GM18505 (cell line): ENCODE data around the gene WNT8A.

Experiments
- ATAC-seq: cut with Tn5 transposase; IDR thresholded peaks from one replicate; pipeline ENCODE4 v1.9.1; 2021; ENCODE audit not compliant: unreplicated experiment
- POLR2A ChIP-seq: IDR thresholded peaks from 4 replicates; pipeline ENCODE4 v1.6.1; 2011; ENCODE audit warnings: borderline replicate concordance; ENCODE audit not compliant: insufficient read depth, insufficient read length; ENCODE audit errors: extremely low read depth

The WNT8A gene

DNA sequence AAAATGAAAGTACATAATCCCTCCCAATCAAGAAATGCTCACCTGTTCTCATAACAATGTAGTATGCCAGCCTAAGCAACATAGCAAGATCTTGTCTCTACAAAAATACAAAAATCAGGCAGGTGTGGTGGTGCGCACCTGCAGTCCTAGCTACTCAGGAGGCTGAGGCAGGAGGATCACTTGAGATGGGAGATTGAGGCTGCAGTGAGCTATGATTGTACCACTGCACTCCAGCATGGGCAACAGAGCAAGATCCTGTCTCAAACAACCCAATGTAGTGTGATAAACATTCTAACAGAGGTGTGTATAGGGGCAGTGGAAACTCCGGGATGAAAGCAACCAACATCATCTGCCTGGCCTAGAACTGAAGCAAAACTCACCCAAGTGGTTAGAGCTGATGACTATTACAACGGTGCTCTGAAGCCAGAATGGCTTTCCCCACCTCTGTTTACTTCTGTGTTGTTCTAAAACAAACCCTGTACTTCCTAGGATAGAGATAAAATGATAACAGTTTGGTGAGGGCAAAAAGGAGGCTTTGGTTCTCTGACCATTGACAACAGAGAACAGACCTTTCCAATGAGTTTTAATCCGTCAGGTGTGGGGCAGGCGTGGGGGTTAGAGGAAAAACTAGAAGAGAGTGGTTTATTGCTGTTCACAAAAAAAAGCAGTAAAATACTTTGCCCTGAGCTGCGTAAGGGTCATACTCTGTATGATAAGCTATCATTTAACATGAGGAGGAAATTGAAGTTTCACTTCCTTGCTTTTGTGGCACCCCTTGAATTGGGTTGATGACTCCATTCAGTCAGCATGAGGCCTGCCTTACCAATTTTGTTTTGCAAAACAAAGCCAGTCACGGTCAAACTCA, 18.9 kb downstream of the WNT8A start:
- no peak for ATAC-seq
- no peak for TF ChIP-seq POLR2A

DNA sequence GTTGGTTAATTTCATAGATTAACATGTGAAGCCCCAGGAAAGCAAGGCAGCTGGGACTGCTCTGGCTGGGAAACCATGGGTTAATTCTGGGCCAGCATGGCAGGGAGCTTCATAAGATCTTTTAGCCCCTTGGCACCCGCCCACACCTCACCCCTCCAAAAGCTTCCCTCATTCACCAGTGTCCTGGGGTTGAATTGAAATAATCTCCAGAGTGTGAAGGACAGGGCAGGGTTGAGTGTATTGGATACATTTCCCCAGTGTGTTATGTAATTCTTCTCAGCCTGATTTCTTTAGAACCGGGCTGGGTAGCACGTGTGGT, 19.4 kb downstream of the WNT8A start:
- no peak for TF ChIP-seq POLR2A
- ATAC-seq: no peak

GRCh38 chr5:138105709-138106108, 21.9 kb downstream of the WNT8A start:
- no peak for TF ChIP-seq POLR2A
- no peak for ATAC-seq

GRCh38 chr5:138107213-138107612, 23.4 kb downstream of the WNT8A start:
- TF ChIP-seq POLR2A: no peak
- no peak for ATAC-seq

GRCh38 chr5:138109463-138110265, 25.8 kb downstream of the WNT8A start:
- no peak for ATAC-seq
- TF ChIP-seq POLR2A: no peak

GRCh38 chr5:138110266-138110963, 26.6 kb downstream of the WNT8A start:
- ATAC-seq: no peak

GRCh38 chr5:138111181-138111580, 27.3 kb downstream of the WNT8A start:
- no peak for TF ChIP-seq POLR2A
- ATAC-seq: no peak

More at GRCh38 chr5:138110266-138110963, 26.6 kb downstream of the WNT8A start:
- no peak for TF ChIP-seq POLR2A

DNA sequence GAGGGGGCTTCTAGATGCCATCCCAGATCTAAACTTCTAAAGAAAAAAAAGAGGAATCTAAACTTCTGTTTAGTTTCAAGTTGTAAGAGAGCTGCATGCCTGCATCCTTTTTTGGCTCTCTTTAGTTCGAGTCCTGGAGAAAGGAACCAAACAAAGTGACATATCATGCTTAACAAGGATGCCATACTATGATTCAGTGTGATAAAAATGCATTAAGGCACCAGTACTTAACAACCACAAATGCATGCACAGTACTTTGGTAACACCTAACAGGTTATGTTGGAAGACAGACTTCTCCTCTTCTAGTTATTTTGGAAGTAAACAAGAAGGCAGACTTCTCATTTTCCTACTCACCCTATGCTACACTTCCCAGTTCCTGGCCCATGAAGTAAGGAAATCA, 28.1 kb downstream of the WNT8A start:
- ATAC-seq: no peak
- no peak for TF ChIP-seq POLR2A

DNA sequence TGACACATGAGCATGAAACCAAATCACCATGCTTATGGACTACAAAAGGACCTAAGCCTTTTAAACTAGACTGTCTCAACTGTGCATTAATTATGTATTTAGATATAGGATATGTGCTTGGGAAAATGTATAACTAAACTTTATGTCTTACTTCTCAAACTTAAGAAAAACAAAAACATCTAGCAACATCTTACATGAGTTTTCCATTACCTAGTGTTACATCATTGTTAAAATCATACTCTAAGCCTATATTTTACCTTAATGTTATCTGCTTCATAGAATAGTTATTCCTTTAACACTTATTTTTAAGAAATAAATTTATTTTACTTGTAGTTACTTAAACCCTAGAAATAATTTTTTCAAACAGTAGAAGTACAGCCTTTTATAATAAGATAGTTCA, 31.4 kb downstream of the WNT8A start:
- ATAC-seq: no peak
- no peak for TF ChIP-seq POLR2A

DNA sequence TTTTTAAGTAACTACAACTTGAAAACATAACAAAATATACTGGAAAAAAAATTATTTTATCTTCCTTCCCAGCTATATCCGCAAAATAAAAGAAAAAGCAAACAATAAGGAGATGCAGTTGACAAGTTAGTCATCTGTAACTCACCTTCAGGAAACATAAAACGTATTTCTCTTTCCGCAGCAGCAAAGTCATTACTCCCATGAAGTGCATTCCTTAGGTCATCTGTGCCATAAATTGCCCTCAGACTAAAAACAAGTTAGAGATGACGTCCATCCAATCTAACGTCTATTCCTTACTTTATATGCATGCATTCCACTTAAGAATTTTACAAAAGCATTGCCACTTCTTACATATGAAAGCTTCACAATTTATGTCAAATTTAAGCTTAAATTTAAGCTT, 44.5 kb downstream of the WNT8A start:
- no peak for TF ChIP-seq POLR2A
- ATAC-seq: no peak

DNA sequence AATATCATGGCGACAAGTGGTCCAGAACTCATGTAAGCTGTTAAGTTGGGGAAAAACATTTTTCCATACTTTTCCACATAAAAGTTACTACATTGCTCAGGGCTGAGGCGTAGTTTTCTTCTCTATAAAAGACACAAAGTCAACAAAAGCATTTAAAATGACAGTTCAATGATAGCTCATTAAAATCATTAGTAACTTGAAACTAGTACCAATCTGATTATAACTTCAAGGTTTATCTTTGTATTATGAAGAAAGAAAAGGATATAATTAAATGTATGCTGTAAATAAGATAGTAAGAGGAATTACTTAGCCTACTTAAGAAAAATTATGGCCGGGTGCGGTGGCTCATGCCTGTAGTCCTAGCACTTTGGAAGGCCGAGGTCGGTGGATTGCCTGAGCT, 45.5 kb downstream of the WNT8A start:
- TF ChIP-seq POLR2A: no peak
- ATAC-seq: no peak

DNA sequence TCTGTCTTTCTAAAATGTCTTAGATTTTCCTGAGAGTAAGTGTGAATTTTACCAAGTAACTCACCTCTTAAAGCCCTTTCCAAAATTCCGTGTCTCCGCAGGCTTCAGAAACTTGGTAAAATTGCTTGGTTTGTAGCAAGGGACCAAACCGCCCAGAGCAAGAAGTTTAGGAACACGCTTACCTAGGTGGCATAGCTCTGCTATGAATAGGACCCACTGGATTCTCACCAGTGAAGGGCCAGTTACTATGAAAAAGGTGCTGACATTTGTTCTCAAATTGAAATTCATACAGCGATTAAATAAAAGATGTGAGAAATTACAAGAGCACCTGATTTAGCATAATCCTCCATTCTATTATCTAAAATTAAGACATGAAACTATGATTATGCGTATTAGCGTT, 48.7 kb downstream of the WNT8A start:
- no peak for ATAC-seq
- no peak for TF ChIP-seq POLR2A

- no peak for ATAC-seq
- no peak for TF ChIP-seq POLR2A
Observed at GRCh38 chr5:138138949-138139780, 55.3 kb downstream of the WNT8A start, which contains the start of gene NME5. TSS of gene NME5 (minus strand) at chr5:138139428. CDS start at chr5:138138780, 648 bp downstream.
